ENCODE measurements around the gene RPL31. TPM values are rescaled to one million over a fixed set of nuclear protein-coding genes. Genes with fewer than 3 reads are reported as not detected.

Gene RPL31
- total RNA-seq, 1 experiment from 2014 or later: 1,893 TPM

- Histone ChIP-seq H2BK12ac (ENCODE audit: insufficient read length, low read depth, low read length) (no peak overlapping the region), H2BK5ac (ENCODE audit: insufficient read length, low read length) (no peak overlapping the region), H3K56ac (ENCODE audit: insufficient read length, low read depth, low read length) (no peak overlapping the region), H3T11ph (ENCODE audit: low read length) (no peak overlapping the region), H3K4me1 (ENCODE audit: insufficient read depth, low read length) (no peaks in the 10 kb centered on the region; the same call in 1 of the 2 replicates), H2BK15ac (ENCODE audit: low read depth, low read length) (no peak overlapping the region), H3K9ac (ENCODE audit: extremely low read depth, insufficient read length, low read length) (no peak overlapping the region), H2AFZ (ENCODE audit: low read length) (no peak overlapping the region), H2BK120ac (ENCODE audit: low read depth, low read length, poor library complexity, severe bottlenecking) (no peak overlapping the region), H4K91ac (ENCODE audit: insufficient read length, low read depth, low read length) (no peak overlapping the region), H3K18ac (ENCODE audit: insufficient read length, low read depth, low read length) (no peak overlapping the region), H4K5ac (ENCODE audit: insufficient read length, low read depth, low read length) (no peak overlapping the region), H2AK5ac (ENCODE audit: insufficient read length, low read length) (no peak overlapping the region), H3K23ac (ENCODE audit: insufficient read length, low read depth, low read length) (no peak overlapping the region), H4K8ac (replicated peaks; ENCODE audit: insufficient read length, low read depth, low read length) (no peak overlapping the region), H3K4me2 (ENCODE audit: insufficient read depth, insufficient read length, low read length) (no peak overlapping the region), H2BK20ac (ENCODE audit: low read depth, low read length, poor library complexity, severe bottlenecking) (no peak overlapping the region), H3K4ac (ENCODE audit: low read depth, low read length) (no peak overlapping the region), H3K27ac (ENCODE audit: insufficient read length, low read depth, low read length) (no peak overlapping the region), H3K23me2 (ENCODE audit: insufficient read length, low read depth, low read length, poor library complexity, severe bottlenecking) (no peaks in the 10 kb centered on the region), H4K20me1 (ENCODE audit: control insufficient read depth, insufficient read depth, insufficient read length) (no peaks in the 10 kb centered on the region), H3K14ac (ENCODE audit: insufficient read depth, low read length) (no peak overlapping the region), H3K27me3 (ENCODE audit: insufficient read depth, low read length) (no peaks in the 10 kb centered on the region), H3K79me2 (ENCODE audit: insufficient read depth, low read length) (no peaks in the 10 kb centered on the region), H3K9me3 (ENCODE audit: control insufficient read depth, low read depth, low read length) (no peaks in the 10 kb centered on the region), H3K79me1 (ENCODE audit: insufficient read depth, low read depth, low read length, poor library complexity, severe bottlenecking) (no peaks in the 10 kb centered on the region)
- DNase-seq: no peak
- Mint-ChIP-seq H3K36me3 (ENCODE audit: insufficient read depth in 1 of 3, low read depth in 3 of 3) (peaks cover 17 to 24% (median 20%) of the 10 kb centered on the region in 3 experiments; a peak in 6 of 7 replicates), H3K27me3 (ENCODE audit: low read depth) (no peaks in the 10 kb centered on the region), H3K4me3 (no peak overlapping the region), H3K9me3 (no peaks in the 10 kb centered on the region; a peak in 1 of 5 replicates), H3K4me1 (no peaks in the 10 kb centered on the region), H3K27ac (no peak overlapping the region)
- no peak for TF ChIP-seq CTCF (conservative IDR thresholded peaks at IDR 0.05)
- WGBS (ENCODE audit: extremely low coverage, insufficient read length, low lambda C conversion rate): no CpG with 5 or more reads among the region's 6 CpGs
These were observed 38.7 kb downstream of the RPL31 start for GRCh38 chr2:101040761-101041160.
